GM18907 (cell line): ENCODE data around the gene ATXN3.

Experiments used
- ATAC-seq: cut with Tn5 transposase; IDR thresholded peaks from one replicate; pipeline ENCODE4 v1.9.1; 2021; ENCODE audit warnings: mild to moderate bottlenecking, moderate library complexity; ENCODE audit not compliant: unreplicated experiment

ATXN3 gene

DNA sequence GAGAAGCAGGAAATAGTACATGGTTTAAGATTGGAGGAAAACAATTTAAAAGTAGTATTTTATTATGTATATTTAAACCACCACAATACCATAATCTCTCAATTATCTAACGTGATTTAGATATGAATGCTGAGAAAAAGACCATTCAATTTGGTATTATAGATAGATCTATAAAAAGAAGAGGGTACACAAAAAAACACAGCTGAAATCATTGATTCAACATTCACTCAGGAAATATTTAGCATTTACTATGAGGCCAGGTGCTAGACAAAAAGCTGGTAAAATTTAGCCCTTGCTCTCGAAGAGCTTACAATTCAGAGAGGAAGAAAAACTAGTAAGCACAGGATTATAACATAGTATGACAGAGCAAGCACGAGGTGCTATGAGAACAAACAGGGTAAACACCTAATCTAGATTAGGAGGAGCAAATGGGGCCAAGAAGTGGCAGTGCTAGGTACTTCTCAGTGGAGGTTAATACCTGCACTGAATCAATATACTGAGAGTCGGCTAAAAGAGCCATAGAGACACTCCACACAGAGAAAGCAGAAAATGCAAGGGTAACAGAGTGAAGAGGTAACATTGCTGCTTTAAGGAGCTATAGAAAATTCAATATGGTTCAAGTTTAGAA, 94.1 kb downstream of the ATXN3 start:
- no peak for ATAC-seq

DNA sequence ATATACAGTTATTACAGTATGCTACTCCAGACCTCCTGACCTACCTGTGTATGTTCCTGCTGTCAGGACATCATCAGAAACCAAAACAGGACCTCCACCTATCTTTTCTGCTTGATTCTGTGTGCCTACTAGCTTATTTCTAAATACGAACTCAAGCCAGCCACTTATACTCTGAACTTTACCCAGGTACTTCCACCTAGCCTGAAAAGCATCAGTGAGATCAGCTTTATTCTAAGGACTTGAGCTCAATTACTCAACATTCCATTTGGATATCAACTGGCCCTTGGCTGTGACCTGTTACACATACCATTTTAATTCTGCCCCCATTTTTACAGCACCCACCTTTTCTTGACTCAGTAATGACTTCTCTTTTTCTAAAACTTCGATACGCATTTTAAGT, 95.7 kb downstream of the ATXN3 start:
- no peak for ATAC-seq

DNA sequence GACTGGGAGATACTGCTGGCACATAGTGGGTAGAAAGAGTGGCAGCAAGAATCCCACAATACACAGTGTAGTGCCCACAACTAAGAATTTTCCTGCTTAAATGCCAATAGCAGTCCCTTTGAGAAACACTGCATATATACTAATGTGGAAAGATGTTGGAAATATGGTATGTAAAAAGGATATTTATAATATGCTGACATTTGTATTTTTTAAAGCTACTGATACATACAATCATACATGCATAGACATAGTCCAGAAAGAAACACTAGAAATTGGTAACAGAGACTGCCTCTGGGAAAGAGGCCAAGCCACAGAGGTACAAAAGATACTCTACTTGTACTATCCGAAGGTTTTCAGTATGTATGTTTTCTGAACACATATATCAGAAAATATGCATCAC, 96.8 kb downstream of the ATXN3 start:
- ATAC-seq = no peak
